NCI-H82 (cell line): ENCODE data around the gene NKD1.

Experiments used
- DNase-seq: peaks from one replicate; lab custom pipeline; 2025; lab: John Stamatoyannopoulos, UW

NKD1 gene

GRCh38 chr16:50558913-50559312 lies 10.7 kb downstream of the NKD1 start:
- no peak for DNase-seq

- DNase-seq, result no peak
Observed at GRCh38 chr16:50559342-50559741, 11.1 kb downstream of the NKD1 start.

- DNase-seq, result no peak
Observed at GRCh38 chr16:50559804-50560514, 11.8 kb downstream of the NKD1 start.

DNA sequence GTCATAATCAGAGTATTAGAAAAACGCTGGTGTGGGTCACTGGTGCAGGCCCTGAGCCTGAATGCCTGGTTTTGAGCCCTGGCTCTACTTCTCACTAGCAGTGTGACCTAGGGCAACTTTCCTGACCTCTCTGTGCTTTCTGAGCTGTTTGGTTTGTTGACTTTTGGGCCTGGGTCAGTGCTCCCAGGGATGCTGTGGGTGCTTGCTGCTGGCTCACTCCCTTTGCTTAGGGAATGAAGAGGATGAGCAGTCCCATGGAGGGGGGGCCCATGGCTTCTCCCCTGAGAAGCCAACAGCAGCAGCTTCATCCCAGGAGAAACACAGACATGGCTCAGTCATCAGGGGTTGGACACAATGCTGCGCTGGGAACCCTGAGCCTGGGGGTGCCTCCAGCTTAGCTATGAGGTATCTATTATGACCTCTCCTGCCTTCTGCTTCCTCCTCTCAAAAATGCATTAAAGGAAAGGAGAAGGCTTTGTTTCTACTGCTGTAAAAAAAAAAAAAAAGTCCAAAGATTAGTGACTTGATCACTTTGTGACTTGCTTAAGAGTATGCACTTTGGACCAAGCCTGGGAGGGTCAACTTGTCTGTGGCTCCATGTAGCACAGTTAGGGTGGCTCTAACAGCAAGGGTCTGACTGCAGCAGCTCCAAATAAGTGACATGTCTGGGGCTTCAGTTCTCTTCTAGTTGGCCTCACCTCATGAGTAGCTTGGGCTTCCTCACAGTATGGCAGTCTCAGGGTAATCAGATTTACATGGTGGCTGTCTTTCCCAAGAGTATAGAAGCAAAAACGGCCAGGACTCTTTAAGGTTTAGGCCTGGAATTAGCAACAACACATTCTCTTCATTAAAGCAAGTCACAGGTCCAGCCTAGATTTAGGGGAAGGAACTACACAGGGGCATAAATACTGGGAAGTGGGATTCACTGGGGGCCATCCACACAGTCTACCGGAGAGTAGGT lies 13.0 kb downstream of the NKD1 start:
- DNase-seq, result no peak

- DNase-seq, result no peak
Observed at GRCh38 chr16:50562657-50563056, 14.5 kb downstream of the NKD1 start.

DNA sequence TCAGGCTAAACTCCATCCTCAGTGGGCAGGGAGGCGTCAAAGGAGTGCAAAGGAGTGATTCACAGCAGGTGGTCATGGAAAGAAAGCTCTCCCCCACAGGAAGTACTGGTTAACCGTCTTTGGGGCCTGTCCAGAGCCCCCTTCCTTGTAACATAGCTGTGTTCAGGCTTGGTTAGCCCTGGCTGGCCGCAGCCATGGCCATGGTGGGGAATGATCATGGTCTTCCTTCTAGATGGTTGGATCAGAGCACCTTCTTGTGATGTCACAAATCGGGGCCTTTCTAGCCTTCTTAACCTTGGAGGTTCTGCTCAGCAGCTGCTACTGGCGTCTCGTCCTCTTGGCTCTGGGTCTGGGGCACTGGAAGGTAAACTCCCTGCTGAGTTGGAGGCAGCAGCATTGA lies 15.8 kb downstream of the NKD1 start:
- no peak for DNase-seq

GRCh38 chr16:50565428-50565827 lies 17.2 kb downstream of the NKD1 start:
- DNase-seq, result no peak

GRCh38 chr16:50566014-50566962 lies 18.1 kb downstream of the NKD1 start:
- no peak for DNase-seq

- DNase-seq, result no peak
Observed at GRCh38 chr16:50567651-50568050, 19.5 kb downstream of the NKD1 start.

DNA sequence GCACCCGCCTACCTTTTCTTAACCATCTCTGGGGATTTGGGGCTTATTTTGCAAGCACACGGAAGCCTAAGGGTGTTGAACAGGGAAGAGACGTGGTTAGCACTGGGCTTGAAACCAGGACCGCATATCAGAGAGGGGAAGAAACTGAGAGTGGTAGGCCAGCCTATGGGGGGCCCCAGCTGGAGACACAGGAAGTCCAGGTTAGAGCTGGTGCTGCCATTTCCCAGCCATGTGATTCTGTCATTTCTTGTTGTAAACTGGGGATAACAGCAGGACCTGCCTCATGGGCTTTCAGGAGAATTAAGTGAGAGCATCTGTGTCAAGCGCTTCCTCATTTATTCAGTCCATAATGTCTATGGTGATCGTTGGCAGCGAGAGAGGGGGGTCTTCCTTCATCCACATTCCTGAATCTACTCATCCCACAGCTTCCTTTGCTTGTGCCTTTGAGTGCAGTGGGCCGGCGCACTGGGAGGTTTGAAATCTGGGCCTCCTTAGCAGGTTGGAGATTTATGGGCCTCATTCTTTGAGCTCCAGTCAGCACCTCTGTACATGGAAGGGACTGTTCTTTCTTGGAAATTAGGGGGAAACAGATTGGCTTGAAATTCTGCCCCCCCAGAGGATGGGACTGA lies 20.1 kb downstream of the NKD1 start:
- DNase-seq, result no peak

DNA sequence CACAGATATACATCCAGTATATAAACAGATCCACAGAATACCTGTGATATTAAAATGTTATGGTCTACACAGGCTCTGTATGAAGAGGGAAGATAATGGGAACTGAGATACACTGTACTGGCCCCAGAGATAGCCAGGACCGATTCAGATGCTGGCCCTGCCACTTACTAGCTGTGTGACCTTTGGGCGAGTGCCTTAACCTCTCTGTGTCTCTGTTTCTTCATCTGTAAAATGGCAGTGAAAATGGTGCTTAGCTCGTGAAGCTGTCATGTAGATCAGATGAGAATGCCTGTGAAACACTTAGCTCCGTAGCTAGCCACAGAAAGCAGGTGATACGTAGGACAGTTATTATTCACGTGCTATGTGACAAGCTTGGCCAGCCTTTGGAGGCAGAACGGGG lies 22.2 kb downstream of the NKD1 start:
- no peak for DNase-seq

DNA sequence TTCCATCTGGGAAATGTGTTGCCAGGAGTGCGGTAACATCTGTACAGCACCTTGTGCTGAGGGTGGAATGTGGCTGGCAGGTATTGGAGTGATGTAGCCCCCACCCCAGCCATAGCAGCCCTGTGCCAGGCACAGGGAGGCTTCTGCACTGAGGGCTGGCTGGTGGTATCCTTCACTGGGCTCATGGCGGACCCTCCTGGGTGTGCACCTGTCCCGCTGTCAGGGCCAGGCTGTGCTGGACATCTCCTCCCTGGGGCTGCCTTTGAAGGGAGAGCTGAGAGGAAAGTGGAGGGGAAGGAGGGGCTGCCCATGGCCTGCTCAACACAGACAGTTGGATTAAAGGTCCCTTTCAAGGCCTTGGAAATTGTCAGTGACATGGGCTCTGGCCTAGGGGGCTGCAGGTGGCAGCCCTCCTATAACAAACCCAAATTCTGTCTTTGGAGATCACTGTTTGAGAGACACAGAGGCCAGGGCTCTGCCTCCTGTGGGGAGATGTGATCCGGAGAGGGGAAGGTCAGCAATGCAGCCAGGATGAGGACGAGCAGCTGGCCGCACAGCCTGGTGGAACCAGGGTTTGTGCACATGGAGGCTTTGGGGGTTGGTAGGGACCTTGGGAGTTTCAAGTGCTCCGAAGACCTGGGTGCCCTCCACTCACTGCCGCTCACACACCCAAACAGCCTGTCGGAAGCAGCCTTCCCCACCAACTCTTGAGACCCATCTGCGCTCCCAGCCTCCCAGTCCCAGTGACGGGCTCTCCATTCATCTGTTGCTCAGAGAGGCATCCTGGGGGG lies 22.8 kb downstream of the NKD1 start:
- no peak for DNase-seq

DNA sequence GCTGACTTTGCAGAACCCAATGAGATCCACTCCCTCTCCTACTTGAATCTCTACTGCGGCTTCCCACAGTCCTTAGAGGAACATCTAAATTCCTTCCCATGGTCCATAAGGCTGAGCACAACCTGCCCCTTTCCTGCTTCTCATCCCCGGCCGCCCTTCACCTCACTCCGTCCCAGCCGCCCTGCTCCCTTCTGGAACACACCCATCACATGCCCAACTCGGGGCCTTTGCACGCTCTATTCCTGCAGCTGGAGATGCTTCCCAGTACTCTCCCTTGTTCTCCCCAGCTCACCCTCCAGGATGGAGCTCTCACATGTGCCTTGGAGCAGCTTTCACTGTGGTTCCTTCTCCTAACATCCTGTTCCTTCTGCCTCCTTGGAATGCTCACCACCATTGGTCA lies 23.6 kb downstream of the NKD1 start:
- DNase-seq, result no peak

- no peak for DNase-seq
Observed at GRCh38 chr16:50572700-50573099, 24.5 kb downstream of the NKD1 start.

GRCh38 chr16:50573279-50573678 lies 25.1 kb downstream of the NKD1 start:
- no peak for DNase-seq

DNA sequence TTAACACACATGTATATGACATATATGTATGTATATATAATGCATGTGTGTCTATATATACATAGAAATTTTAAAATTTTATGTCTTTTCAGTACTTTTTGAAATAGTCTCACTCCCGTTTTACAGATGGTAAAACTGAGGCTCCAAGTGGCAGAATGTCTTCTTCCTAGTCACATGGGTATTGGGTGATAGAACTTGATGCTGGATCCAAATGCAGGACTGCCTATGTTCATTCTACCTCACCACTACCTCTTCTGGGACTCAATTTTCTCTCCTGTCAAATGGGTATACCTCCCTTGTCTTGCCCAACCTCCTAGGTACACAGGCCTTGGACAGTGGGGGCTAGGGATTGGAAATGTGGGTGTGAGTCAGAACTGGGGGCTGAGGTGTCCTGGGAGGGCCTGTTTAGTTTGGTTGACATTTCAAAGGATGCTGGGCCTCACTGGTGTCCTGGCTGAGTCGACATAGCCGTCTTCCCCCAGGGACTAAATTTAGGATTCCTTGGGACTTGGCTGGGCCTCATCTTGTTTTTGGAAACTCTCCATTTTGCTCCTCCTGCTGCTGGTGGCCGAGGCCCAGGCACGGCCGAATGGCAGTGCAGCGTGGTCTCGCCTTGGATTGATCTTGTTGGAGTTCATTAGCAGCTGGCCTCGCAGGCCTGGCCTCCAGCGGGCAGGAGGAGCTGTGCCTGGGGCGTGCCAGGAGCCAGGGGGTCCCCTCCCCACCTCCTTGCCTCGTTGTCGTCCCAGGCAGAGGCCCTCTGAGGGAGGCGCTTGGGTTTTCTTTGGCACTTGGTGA lies 25.9 kb downstream of the NKD1 start:
- no peak for DNase-seq

GRCh38 chr16:50574745-50575136 lies 26.5 kb downstream of the NKD1 start:
- no peak for DNase-seq

GRCh38 chr16:50575743-50576142 lies 27.5 kb downstream of the NKD1 start:
- no peak for DNase-seq

DNA sequence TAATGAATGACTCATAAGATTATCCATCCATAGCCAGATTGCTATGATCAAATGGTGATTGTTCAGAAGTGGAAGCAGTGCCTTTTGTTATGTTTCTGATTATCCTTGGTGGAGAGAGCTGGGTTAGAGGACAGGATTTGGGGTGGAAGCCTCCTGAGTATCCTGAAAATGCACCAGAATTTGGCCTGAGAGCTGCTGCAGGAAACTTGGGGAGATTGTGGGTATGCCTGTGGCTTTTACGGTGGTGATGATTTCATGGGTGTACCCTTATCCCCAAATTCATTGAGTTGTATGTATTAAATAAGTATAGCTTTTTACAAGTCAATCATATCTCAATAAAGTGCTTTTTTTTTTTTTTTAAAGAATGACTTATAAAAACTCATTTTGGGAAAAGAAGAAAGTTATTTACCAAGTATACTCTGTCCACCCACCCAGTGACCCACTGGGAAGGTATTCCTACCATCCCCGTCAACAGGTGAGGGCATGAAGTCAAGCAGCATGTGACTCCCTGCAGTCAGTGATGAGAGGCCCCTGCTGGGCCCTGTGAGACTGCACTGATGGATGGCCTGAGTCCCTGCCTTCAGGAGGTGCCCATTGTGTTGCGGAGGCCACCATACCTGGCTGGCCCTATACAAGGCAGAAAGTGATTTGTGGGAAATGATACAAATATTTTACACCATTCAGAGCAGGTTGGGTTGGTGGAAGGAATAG lies 28.4 kb downstream of the NKD1 start:
- DNase-seq, result no peak
